Parathyroid adenoma (tissue), 2 donors: Measurements from ENCODE around the gene FGG.

Source experiments
- H2AFZ ChIP-seq: fragments of 300-600 bp; sonication (generic); one replicate; pipeline ENCODE4 v1.7.0; 2017; ENCODE audit warnings: antibody characterized with exemption, mild to moderate bottlenecking
- H3K27ac ChIP-seq: fragments of 300-600 bp; sonication (generic); one replicate; pipeline ENCODE4 v1.7.0; 2017
- H3K27me3 ChIP-seq: fragments of 300-600 bp; sonication (generic); one replicate; pipeline ENCODE4 v1.7.0; 2017; ENCODE audit warnings: low read length; ENCODE audit not compliant: control insufficient read depth, insufficient read depth
- H3K36me3 ChIP-seq: fragments of 300-600 bp; sonication (generic); one replicate; pipeline ENCODE4 v1.7.0; 2017; ENCODE audit warnings: low read length; ENCODE audit not compliant: control insufficient read depth, insufficient read depth
- H3K4me1 ChIP-seq: fragments of 300-600 bp; sonication (generic); one replicate; pipeline ENCODE4 v1.7.0; 2017; ENCODE audit warnings: control low read depth
- H3K4me2 ChIP-seq: fragments of 300-600 bp; sonication (generic); one replicate; pipeline ENCODE4 v1.7.0; 2017; ENCODE audit warnings: low read length
- H3K4me3 ChIP-seq: fragments of 300-600 bp; sonication (generic); one replicate; pipeline ENCODE4 v1.7.0; 2017; ENCODE audit warnings: low read depth, low read length
- H3K79me2 ChIP-seq: fragments of 300-600 bp; sonication (generic); one replicate; pipeline ENCODE4 v1.7.0; 2017; ENCODE audit warnings: control low read depth
- H3K9ac ChIP-seq: fragments of 300-600 bp; sonication (generic); one replicate; pipeline ENCODE4 v1.7.0; 2017; ENCODE audit warnings: mild to moderate bottlenecking
- H3K9me3 ChIP-seq: fragments of 300-600 bp; sonication (generic); one replicate; pipeline ENCODE4 v1.7.0; 2017; ENCODE audit warnings: low read length; ENCODE audit not compliant: control insufficient read depth
- TF ChIP-seq, protein P1 (sequence below): fragments of 300-600 bp; sonication (generic); IDR thresholded peaks from one replicate; pipeline ENCODE4 v1.7.0; 2017; ENCODE audit warnings: antibody characterized with exemption, mild to moderate bottlenecking
- donor health status: primary hyperparathyroidism.

FGG gene

GRCh38 chr4:154574311-154574710 lies 38.1 kb downstream of the FGG start:
- no peak overlapping the region for H3K9ac ChIP-seq
- no peak overlapping the region for H3K4me3 ChIP-seq
- H3K4me2 ChIP-seq: no peak overlapping the region
- H3K27me3 ChIP-seq: no peaks in the 10 kb centered on the region
- H3K9me3 ChIP-seq: no peaks in the 10 kb centered on the region
- no peaks in the 10 kb centered on the region for H3K4me1 ChIP-seq
- H3K27ac ChIP-seq: no peak overlapping the region
- no peaks in the 10 kb centered on the region for H3K79me2 ChIP-seq
- no peaks in the 10 kb centered on the region for H3K36me3 ChIP-seq
- no peak overlapping the region for H2AFZ ChIP-seq
- TF ChIP-seq, protein P1, sequence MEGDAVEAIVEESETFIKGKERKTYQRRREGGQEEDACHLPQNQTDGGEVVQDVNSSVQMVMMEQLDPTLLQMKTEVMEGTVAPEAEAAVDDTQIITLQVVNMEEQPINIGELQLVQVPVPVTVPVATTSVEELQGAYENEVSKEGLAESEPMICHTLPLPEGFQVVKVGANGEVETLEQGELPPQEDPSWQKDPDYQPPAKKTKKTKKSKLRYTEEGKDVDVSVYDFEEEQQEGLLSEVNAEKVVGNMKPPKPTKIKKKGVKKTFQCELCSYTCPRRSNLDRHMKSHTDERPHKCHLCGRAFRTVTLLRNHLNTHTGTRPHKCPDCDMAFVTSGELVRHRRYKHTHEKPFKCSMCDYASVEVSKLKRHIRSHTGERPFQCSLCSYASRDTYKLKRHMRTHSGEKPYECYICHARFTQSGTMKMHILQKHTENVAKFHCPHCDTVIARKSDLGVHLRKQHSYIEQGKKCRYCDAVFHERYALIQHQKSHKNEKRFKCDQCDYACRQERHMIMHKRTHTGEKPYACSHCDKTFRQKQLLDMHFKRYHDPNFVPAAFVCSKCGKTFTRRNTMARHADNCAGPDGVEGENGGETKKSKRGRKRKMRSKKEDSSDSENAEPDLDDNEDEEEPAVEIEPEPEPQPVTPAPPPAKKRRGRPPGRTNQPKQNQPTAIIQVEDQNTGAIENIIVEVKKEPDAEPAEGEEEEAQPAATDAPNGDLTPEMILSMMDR: no peak

DNA sequence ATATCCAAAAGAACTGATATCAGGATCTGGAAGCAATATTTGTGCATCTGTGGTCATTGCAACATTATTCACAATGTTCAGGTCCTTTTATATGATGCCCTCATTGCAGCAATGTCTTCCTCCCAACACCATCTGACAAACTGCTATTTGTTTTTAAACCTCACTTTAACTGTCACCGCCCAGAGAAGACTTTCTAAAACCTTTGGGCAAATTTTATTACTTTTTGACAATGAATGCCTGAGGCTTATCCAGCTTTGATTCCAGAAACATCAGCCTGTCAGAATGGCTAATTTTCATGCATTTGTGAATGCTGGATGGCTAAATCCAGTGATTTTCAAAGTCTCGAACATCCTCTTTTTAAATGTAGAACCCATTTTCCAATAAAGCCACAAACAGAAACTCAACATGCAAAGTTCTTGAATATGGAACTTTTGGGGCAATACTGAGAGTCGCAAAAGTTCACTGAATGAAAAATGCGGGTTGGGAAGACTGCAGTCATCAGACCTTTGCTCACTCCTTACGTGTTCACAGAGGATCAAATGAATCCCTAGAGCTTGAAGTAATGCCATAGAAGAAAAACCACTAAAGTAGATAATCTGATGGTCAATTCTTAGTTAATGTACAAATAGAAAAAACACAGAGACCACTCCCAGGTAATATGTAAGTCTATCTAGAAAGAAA lies 39.1 kb downstream of the FGG start:
- H3K9ac ChIP-seq: no peak overlapping the region
- H3K36me3 ChIP-seq: no peaks in the 10 kb centered on the region
- H3K27ac ChIP-seq: no peak overlapping the region
- H3K4me3 ChIP-seq: no peak overlapping the region
- H2AFZ ChIP-seq: no peak overlapping the region
- no peaks in the 10 kb centered on the region for H3K9me3 ChIP-seq
- H3K4me1 ChIP-seq: no peaks in the 10 kb centered on the region
- H3K4me2 ChIP-seq: no peak overlapping the region
- no peaks in the 10 kb centered on the region for H3K79me2 ChIP-seq
- H3K27me3 ChIP-seq: no peaks in the 10 kb centered on the region
- TF ChIP-seq, protein P1: no peak

DNA sequence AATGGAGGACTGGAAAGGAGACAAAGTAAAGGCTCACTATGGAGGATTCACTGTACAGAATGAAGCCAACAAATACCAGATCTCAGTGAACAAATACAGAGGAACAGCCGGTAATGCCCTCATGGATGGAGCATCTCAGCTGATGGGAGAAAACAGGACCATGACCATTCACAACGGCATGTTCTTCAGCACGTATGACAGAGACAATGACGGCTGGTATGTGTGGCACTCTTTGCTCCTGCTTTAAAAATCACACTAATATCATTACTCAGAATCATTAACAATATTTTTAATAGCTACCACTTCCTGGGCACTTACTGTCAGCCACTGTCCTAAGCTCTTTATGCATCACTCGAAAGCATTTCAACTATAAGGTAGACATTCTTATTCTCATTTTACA lies 42.9 kb downstream of the FGG start:
- H3K4me2 ChIP-seq: no peak overlapping the region
- no peaks in the 10 kb centered on the region for H3K27me3 ChIP-seq
- H3K4me3 ChIP-seq: no peak overlapping the region
- H3K9me3 ChIP-seq: no peaks in the 10 kb centered on the region
- no peaks in the 10 kb centered on the region for H3K79me2 ChIP-seq
- no peak overlapping the region for H2AFZ ChIP-seq
- H3K36me3 ChIP-seq: no peaks in the 10 kb centered on the region
- H3K4me1 ChIP-seq: no peaks in the 10 kb centered on the region
- no peak overlapping the region for H3K27ac ChIP-seq
- TF ChIP-seq, protein P1: no peak
- no peak overlapping the region for H3K9ac ChIP-seq

DNA sequence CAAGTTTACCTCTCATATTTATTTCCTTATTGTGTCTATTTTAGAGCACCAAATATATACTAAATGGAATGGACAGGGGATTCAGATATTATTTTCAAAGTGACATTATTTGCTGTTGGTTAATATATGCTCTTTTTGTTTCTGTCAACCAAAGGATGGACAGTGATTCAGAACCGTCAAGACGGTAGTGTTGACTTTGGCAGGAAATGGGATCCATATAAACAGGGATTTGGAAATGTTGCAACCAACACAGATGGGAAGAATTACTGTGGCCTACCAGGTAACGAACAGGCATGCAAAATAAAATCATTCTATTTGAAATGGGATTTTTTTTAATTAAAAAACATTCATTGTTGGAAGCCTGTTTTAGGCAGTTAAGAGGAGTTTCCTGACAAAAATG lies 43.4 kb downstream of the FGG start:
- no peaks in the 10 kb centered on the region for H3K36me3 ChIP-seq
- no peak overlapping the region for H2AFZ ChIP-seq
- H3K4me3 ChIP-seq: no peak overlapping the region
- no peaks in the 10 kb centered on the region for H3K4me1 ChIP-seq
- no peaks in the 10 kb centered on the region for H3K79me2 ChIP-seq
- TF ChIP-seq, protein P1: no peak
- no peaks in the 10 kb centered on the region for H3K9me3 ChIP-seq
- no peak overlapping the region for H3K9ac ChIP-seq
- no peaks in the 10 kb centered on the region for H3K27me3 ChIP-seq
- no peak overlapping the region for H3K27ac ChIP-seq
- no peak overlapping the region for H3K4me2 ChIP-seq

- Histone ChIP-seq H3K4me3 (no peak overlapping the region), H3K9ac (no peak overlapping the region), H3K27me3 (no peaks in the 10 kb centered on the region), H3K4me1 (no peaks in the 10 kb centered on the region), H3K9me3 (no peaks in the 10 kb centered on the region), H2AFZ (no peak overlapping the region), H3K27ac (no peak overlapping the region), H3K4me2 (no peak overlapping the region), H3K36me3 (no peaks in the 10 kb centered on the region), H3K79me2 (no peaks in the 10 kb centered on the region)
- TF ChIP-seq, protein P1: no peak
These were observed 45.7 kb downstream of the FGG start for GRCh38 chr4:154566639-154567204.
